Endothelial cell (in vitro differentiated cells): Measurements from ENCODE around the gene ETV3L. TPM values are rescaled to one million over a fixed set of nuclear protein-coding genes. Genes with fewer than 3 reads are reported as not detected.
"Not testable (repeated sequence)": the region's sequence is repeated elsewhere in the genome, so short reads cannot be mapped to it uniquely, and the experiment has no call there.

ENCODE experiments used
- DNase-seq: peaks from one replicate; pipeline ENCODE4 v3.0.0; 2021; ENCODE audit warnings: low spot score
- H3K27ac Mint-ChIP-seq: one replicate; pipeline ENCODE4 v1.8.0; 2021; ENCODE audit warnings: mixed read lengths, inconsistent platforms; ENCODE audit not compliant: unreplicated experiment
- H3K27me3 Mint-ChIP-seq: one replicate; pipeline ENCODE4 v1.8.0; 2021; ENCODE audit warnings: mild to moderate bottlenecking, moderate library complexity, mixed read lengths, inconsistent platforms; ENCODE audit not compliant: unreplicated experiment
- H3K36me3 Mint-ChIP-seq: one replicate; pipeline ENCODE4 v1.8.0; 2021; ENCODE audit warnings: mild to moderate bottlenecking, low read depth, mixed read lengths, inconsistent platforms; ENCODE audit not compliant: unreplicated experiment
- H3K4me1 Mint-ChIP-seq: one replicate; pipeline ENCODE4 v1.8.0; 2021; ENCODE audit warnings: mild to moderate bottlenecking, mixed read lengths, inconsistent platforms; ENCODE audit not compliant: unreplicated experiment
- H3K4me3 Mint-ChIP-seq: one replicate; pipeline ENCODE4 v1.8.0; 2021; ENCODE audit warnings: mild to moderate bottlenecking, mixed read lengths, inconsistent platforms; ENCODE audit not compliant: unreplicated experiment
- H3K9me3 Mint-ChIP-seq: one replicate; pipeline ENCODE4 v1.8.0; 2021; ENCODE audit warnings: mixed read lengths, inconsistent platforms; ENCODE audit not compliant: unreplicated experiment
- CTCF ChIP-seq: fragments of 200-600 bp; sonication (generic); IDR thresholded peaks from one replicate; pipeline ENCODE4 v1.5.0; 2021; ENCODE audit warnings: antibody characterized with exemption; ENCODE audit not compliant: unreplicated experiment
- total RNA-seq: library from RNA; stranded (reverse); fragmentation: NEBNext Ultra II Directional; extraction: Animal tissue kit (Norgen Biotek cat#: 25700); gene quantifications from one replicate; pipeline ENCODE4 v1.2.1, GENCODE V29; 2021; ENCODE audit not compliant: unreplicated experiment

ETV3L gene
- total RNA-seq, 1 donor from 2014 or later, result not detected

DNA sequence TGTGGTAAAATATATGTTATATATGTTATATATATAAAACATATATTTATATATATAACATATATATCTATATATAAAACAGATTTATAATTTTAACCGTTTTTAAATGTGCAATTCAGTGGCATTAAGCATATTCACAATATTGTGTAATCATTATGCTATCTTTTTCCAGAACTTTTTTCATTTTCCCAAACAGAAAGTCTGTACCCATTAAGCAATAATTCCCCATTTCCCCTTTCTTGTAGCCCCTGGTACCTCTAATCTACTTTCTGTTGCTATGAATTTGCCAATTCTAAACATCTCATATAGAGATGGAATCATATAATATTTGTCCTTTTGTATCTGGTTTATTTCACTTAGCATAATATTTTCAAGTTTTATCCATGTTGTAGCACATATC lies 43.3 kb downstream of the ETV3L start:
- DNase-seq, result no peak
- H3K36me3 Mint-ChIP-seq, result no peaks in the 10 kb centered on the region
- TF ChIP-seq CTCF, result no peak
- H3K27ac Mint-ChIP-seq, result no peak overlapping the region
- peaks cover 8% of the 10 kb centered on the region for H3K9me3 Mint-ChIP-seq
- no peak overlapping the region for H3K4me3 Mint-ChIP-seq
- H3K27me3 Mint-ChIP-seq, result no peaks in the 10 kb centered on the region
- no peaks in the 10 kb centered on the region for H3K4me1 Mint-ChIP-seq

DNA sequence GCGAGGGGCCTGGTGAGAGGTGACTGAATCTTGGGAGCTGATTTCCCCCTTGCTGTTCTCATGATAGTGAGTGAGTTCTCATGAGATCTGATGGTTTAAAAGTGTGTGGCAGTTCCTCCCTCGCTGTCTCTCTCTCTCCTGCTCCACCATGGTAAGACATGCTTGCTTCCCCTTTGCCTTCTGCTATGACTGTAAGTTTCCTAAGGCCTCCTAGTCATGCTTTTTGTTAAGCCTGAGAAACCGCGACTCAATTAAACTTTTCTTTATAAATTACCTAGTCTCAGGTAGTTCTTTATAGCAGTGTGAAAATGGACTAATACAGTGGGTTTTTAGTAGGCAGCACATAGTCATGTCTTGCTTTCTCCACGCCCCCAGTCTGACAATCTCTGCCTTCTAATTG lies 43.9 kb downstream of the ETV3L start:
- not testable (repeated sequence) for H3K36me3 Mint-ChIP-seq, H3K27me3 Mint-ChIP-seq, H3K27ac Mint-ChIP-seq, H3K4me3 Mint-ChIP-seq, H3K9me3 Mint-ChIP-seq, H3K4me1 Mint-ChIP-seq, DNase-seq

GRCh38 chr1:157050836-157051235 lies 48.8 kb downstream of the ETV3L start:
- no peak for DNase-seq
- Mint-ChIP-seq H3K4me1 (peaks cover 3% of the 10 kb centered on the region), H3K36me3 (no peaks in the 10 kb centered on the region), H3K4me3 (no peak overlapping the region), H3K27ac (no peak overlapping the region), H3K9me3 (peaks cover 8% of the 10 kb centered on the region), H3K27me3 (peaks cover 7% of the 10 kb centered on the region)
- no peak for TF ChIP-seq CTCF

- no peaks in the 10 kb centered on the region for H3K36me3 Mint-ChIP-seq
- H3K27me3 Mint-ChIP-seq, result peaks cover 7% of the 10 kb centered on the region
- no peak overlapping the region for H3K27ac Mint-ChIP-seq
- peaks cover 33% of the 10 kb centered on the region for H3K4me1 Mint-ChIP-seq
- H3K9me3 Mint-ChIP-seq, result peaks cover 4% of the 10 kb centered on the region
- no peak for DNase-seq
- no peak for TF ChIP-seq CTCF
- H3K4me3 Mint-ChIP-seq, result peak overlapping the region; percentile 99
Observed at GRCh38 chr1:157047062-157047410, 52.6 kb downstream of the ETV3L start.

DNA sequence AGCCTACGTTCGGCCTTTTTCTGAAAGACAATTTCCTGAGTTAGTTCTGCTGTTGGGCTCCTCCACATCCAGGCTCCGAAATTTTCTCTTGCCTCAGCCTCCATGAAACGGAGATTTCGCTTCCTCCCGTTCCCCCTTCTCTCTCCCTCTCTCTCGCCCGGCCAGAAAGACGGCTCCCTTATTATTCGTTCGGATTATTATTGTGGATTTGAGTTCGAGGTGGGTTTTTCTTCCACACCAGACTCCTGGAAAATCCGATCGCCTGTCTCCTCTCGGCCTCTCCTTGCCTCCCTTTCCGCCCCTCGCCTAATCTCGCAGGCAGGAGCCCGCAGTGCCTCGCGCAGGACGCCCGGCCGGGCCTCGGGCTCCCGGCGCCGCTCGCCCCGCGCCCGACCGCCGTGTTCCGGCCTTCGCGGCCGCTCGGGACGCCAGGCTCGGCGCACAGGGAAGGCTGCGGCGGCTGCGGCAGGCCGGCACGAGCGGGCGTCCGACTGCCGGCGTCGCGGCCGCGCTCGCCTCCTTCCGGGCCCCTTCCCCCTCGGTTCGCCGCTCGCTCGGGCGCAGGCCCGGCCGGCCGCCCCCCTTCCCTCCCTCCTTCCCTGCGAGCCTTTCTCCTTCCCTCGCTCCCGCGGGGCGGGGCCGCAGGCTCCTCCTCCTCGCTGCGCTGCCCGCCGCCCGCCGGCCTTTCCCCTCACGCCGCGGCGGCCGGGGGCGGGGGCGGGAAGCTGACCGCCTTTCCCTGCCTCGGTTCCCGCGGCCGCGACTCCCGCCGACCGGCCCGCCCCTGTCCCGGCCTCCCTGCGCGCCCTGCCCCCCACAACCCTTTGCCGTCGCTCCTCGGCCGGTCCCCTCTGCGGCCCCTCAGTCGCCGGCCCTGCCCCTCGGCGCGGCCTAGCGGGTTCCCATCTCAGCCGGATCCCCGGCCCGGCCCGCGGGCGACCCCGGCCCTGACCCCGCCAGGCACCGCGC lies 54.1 kb downstream of the ETV3L start, which contains the start of gene ARHGEF11:
ARHGEF11 (minus strand) TSS at position 493 of the 969 bp plus-strand sequence. CDS start 1,412 bp downstream, outside the sequence.
- Mint-ChIP-seq H3K4me1 (peaks cover 35% of the 10 kb centered on the region), H3K4me3 (peak within 1 kb of the TSS; percentile 99)
- DNase-seq, result peak; percentile 75

More for the DNA sequence above, 54.1 kb downstream of the ETV3L start, which contains the start of gene ARHGEF11:
- peak within 1 kb of the TSS; percentile 96 for H3K27ac Mint-ChIP-seq
- H3K36me3 Mint-ChIP-seq, result no peaks in the 10 kb centered on the region
- peaks cover 5% of the 10 kb centered on the region for H3K27me3 Mint-ChIP-seq
- no peak for TF ChIP-seq CTCF
- no peaks in the 10 kb centered on the region for H3K9me3 Mint-ChIP-seq
